ENCODE data around the gene FOXS1. TPM values are rescaled to one million over a fixed set of nuclear protein-coding genes. Genes with fewer than 3 reads are reported as not detected.

The FOXS1 gene
- total and polyA plus RNA-seq, 4 experiments from 2014 or later = not detected

GRCh38 chr20:31821427-31821826 lies 24.0 kb downstream of the FOXS1 start:
- H3K4me1 ChIP-seq (ENCODE audit: insufficient read depth, low read length) = no peaks in the 10 kb centered on the region
- ChIA-PET CTCF (ENCODE audit: partially characterized antibody) (interaction anchor here (0.6 to 5.3 kb wide), 6 partner anchors 14 to 269 kb away, joined by 3 to 47 read pairs (median 24); no protein-coding TSS in a partner anchor), POLR2A (ENCODE audit: partially characterized antibody) (no interaction called here)
- Mint-ChIP-seq H3K9me3 (no peaks in the 10 kb centered on the region), H3K27ac (no peak overlapping the region), H3K4me3 (no peak overlapping the region), H3K36me3 (no peaks in the 10 kb centered on the region), H3K27me3 (peaks cover 0 to 2% of the 10 kb centered on the region in 2 donors), H3K4me1 (peaks cover 0 to 7% (median 6%) of the 10 kb centered on the region in 4 donors)
- no peak overlapping the region for H3K27ac ChIP-seq (ENCODE audit: low read depth, low read length)
- H3K27me3 ChIP-seq (ENCODE audit: insufficient read depth, low read length) = no peaks in the 10 kb centered on the region
- DNase-seq = no peak
- intact Hi-C loops (cut with micrococcal nuclease) = loop anchor here (10.0 kb wide), 1 partner anchor 833 kb away; no protein-coding TSS in a partner anchor
- no peaks in the 10 kb centered on the region for H3K9me3 ChIP-seq (ENCODE audit: control insufficient read depth in 1 of 2, low read length in 2 of 2)
- H3K36me3 ChIP-seq (ENCODE audit: insufficient read depth, low read length) = no peaks in the 10 kb centered on the region
- no peak overlapping the region for H3K4me3 ChIP-seq (ENCODE audit: low read length in 2 of 2)

- Histone ChIP-seq H3K27ac (ENCODE audit: low read depth, low read length) (no peak overlapping the region), H3K4me1 (ENCODE audit: insufficient read depth, low read length) (no peaks in the 10 kb centered on the region), H3K9me3 (ENCODE audit: control insufficient read depth in 1 of 2, low read length in 2 of 2) (no peaks in the 10 kb centered on the region), H3K36me3 (ENCODE audit: insufficient read depth, low read length) (no peaks in the 10 kb centered on the region), H3K27me3 (ENCODE audit: insufficient read depth, low read length) (no peaks in the 10 kb centered on the region), H3K4me3 (ENCODE audit: low read length in 2 of 2) (no peak overlapping the region)
- H3K4me3 Mint-ChIP-seq = no peak overlapping the region
- H3K36me3 Mint-ChIP-seq = no peaks in the 10 kb centered on the region
- no peaks in the 10 kb centered on the region for H3K9me3 Mint-ChIP-seq
- H3K27ac Mint-ChIP-seq = no peak overlapping the region
- H3K27me3 Mint-ChIP-seq = peaks cover 0 to 2% of the 10 kb centered on the region in 2 donors
- ChIA-PET CTCF (ENCODE audit: partially characterized antibody) (interaction anchor here (1.4 kb wide), 1 partner anchor 32 kb away, joined by 3 read pairs; no protein-coding TSS in a partner anchor), POLR2A (ENCODE audit: partially characterized antibody) (no interaction called here)
- peaks cover 0 to 7% (median 6%) of the 10 kb centered on the region in 4 donors for H3K4me1 Mint-ChIP-seq
- DNase-seq = no peak
- intact Hi-C loops (cut with micrococcal nuclease) = loop anchor here (10.0 kb wide), 1 partner anchor 835 kb away; no protein-coding TSS in a partner anchor
Measured at GRCh38 chr20:31820228-31820627, 25.2 kb downstream of the FOXS1 start.

DNA sequence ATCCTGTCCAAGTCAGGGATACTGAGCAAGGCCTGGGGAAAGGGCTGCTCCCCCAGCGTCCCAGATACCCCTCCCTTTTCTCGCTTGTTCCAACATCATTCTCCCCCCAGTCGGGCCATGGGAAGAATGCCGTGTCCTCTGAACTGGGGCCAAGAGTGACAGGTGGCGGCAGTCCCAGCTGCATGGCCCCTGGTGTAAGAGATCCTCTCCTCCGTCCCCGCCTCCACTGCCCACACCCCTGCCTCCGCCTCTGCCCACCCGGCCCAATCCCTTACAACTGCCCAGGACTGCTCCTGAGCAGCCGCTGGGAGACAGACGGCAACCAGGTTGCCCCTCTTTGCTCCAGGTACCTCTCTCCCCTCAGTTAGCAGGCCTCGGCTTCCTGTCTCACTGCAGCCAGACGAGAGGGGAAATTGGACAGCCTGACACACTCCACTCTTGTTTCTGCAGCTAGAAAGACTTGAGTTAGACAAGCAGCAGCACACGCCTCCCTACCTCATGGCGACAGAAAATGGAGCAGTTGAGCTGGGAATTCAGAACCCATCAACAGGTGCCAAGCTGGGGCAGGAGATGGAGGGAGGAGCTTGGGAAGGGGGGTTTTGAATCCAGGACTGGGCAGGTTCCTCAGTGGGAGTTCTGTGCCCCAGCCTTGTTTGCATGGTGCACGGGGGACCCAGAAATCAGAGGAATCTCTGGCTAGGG lies 26.2 kb downstream of the FOXS1 start, which contains the start of gene MYLK2:
MYLK2 (plus strand) TSS at position 274 of the 702 bp plus-strand sequence; CDS start at position 499, 225 bp downstream.
- Mint-ChIP-seq H3K36me3 (no peaks in the 10 kb centered on the region), H3K27me3 (peaks cover 0 to 2% of the 10 kb centered on the region in 2 donors), H3K27ac (no peak within 1 kb of the TSS), H3K9me3 (no peaks in the 10 kb centered on the region), H3K4me1 (peaks cover 0 to 7% (median 6%) of the 10 kb centered on the region in 4 donors), H3K4me3 (no peak within 1 kb of the TSS)
- H3K36me3 ChIP-seq (ENCODE audit: insufficient read depth, low read length) = no peaks in the 10 kb centered on the region
- POLR2A ChIA-PET (ENCODE audit: partially characterized antibody) = no interaction called here
- no peaks in the 10 kb centered on the region for H3K4me1 ChIP-seq (ENCODE audit: insufficient read depth, low read length)
- DNase-seq = no peak
- no peak within 1 kb of the TSS for H3K27ac ChIP-seq (ENCODE audit: low read depth, low read length)
- H3K4me3 ChIP-seq (ENCODE audit: low read length in 2 of 2) = no peak within 1 kb of the TSS
- H3K9me3 ChIP-seq (ENCODE audit: control insufficient read depth in 1 of 2, low read length in 2 of 2) = no peaks in the 10 kb centered on the region
- no peaks in the 10 kb centered on the region for H3K27me3 ChIP-seq (ENCODE audit: insufficient read depth, low read length)
- intact Hi-C loops (cut with micrococcal nuclease) = no loop called here
- CTCF ChIA-PET (ENCODE audit: partially characterized antibody) = interaction anchor here (1.4 to 2.3 kb wide), 3 partner anchors 31 to 211 kb away, joined by 3 to 7 read pairs (median 4); no protein-coding TSS in a partner anchor

- H3K4me1 Mint-ChIP-seq = peaks cover 0 to 6% (median 4%) of the 10 kb centered on the region in 4 donors
- no peak overlapping the region for H3K4me3 Mint-ChIP-seq
- Histone ChIP-seq H3K9me3 (ENCODE audit: control insufficient read depth in 1 of 2, low read length in 2 of 2) (no peaks in the 10 kb centered on the region), H3K27ac (ENCODE audit: low read depth, low read length) (no peak overlapping the region), H3K27me3 (ENCODE audit: insufficient read depth, low read length) (no peaks in the 10 kb centered on the region), H3K4me3 (ENCODE audit: low read length in 2 of 2) (no peak overlapping the region), H3K36me3 (ENCODE audit: insufficient read depth, low read length) (no peaks in the 10 kb centered on the region), H3K4me1 (ENCODE audit: insufficient read depth, low read length) (no peaks in the 10 kb centered on the region)
- peaks cover 0 to 2% of the 10 kb centered on the region in 2 donors for H3K27me3 Mint-ChIP-seq
- H3K9me3 Mint-ChIP-seq = no peaks in the 10 kb centered on the region
- no peak for DNase-seq
- intact Hi-C loops (cut with micrococcal nuclease) = no loop called here
- H3K27ac Mint-ChIP-seq = no peak overlapping the region
- ChIA-PET POLR2A (ENCODE audit: partially characterized antibody) (no interaction called here), CTCF (ENCODE audit: partially characterized antibody) (interaction anchor here (0.9 to 2.3 kb wide), 5 partner anchors 28 to 212 kb away, joined by 3 to 7 read pairs (median 3); no protein-coding TSS in a partner anchor)
- no peaks in the 10 kb centered on the region for H3K36me3 Mint-ChIP-seq
Measured at GRCh38 chr20:31818376-31818908, 27.0 kb downstream of the FOXS1 start.

- H3K27me3 Mint-ChIP-seq = peaks cover 0 to 2% of the 10 kb centered on the region in 2 donors
- no peaks in the 10 kb centered on the region for H3K9me3 Mint-ChIP-seq
- Histone ChIP-seq H3K4me1 (ENCODE audit: insufficient read depth, low read length) (no peaks in the 10 kb centered on the region), H3K27me3 (ENCODE audit: insufficient read depth, low read length) (no peaks in the 10 kb centered on the region), H3K9me3 (ENCODE audit: control insufficient read depth in 1 of 2, low read length in 2 of 2) (no peaks in the 10 kb centered on the region), H3K27ac (ENCODE audit: low read depth, low read length) (no peak overlapping the region), H3K4me3 (ENCODE audit: low read length in 2 of 2) (no peak overlapping the region), H3K36me3 (ENCODE audit: insufficient read depth, low read length) (no peaks in the 10 kb centered on the region)
- DNase-seq = no peak
- POLR2A ChIA-PET (ENCODE audit: partially characterized antibody) = no interaction called here
- H3K4me1 Mint-ChIP-seq = peaks cover 0 to 4% (median 3%) of the 10 kb centered on the region in 4 donors
- H3K27ac Mint-ChIP-seq = no peak overlapping the region
- no peaks in the 10 kb centered on the region for H3K36me3 Mint-ChIP-seq
- CTCF ChIA-PET (ENCODE audit: partially characterized antibody) = interaction anchor here (0.9 to 2.3 kb wide), 7 partner anchors 10 to 274 kb away, joined by 3 to 7 read pairs (median 3); no protein-coding TSS in a partner anchor
- H3K4me3 Mint-ChIP-seq = no peak overlapping the region
- intact Hi-C loops (cut with micrococcal nuclease) = no loop called here
Measured at GRCh38 chr20:31817461-31817860, 27.9 kb downstream of the FOXS1 start.

DNA sequence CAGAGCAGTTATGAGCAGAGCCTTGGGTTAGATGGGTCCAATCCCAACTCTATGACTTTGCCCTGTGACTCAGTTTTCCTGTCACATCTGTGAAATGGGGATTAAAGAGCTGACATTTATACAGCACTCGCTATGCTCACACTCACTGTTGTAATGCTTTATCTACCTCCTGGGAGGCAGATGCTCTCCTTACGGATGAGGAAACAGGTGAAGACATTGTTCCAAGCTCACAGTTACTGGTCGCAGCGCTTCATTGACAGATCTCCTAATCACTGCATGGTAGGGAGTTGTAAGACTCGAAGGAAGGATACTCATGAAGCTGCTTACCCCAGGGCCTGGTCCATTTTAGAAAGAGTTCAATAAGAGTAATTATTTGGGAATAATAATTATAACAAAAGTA lies 29.2 kb downstream of the FOXS1 start:
- POLR2A ChIA-PET (ENCODE audit: partially characterized antibody) = no interaction called here

DNA sequence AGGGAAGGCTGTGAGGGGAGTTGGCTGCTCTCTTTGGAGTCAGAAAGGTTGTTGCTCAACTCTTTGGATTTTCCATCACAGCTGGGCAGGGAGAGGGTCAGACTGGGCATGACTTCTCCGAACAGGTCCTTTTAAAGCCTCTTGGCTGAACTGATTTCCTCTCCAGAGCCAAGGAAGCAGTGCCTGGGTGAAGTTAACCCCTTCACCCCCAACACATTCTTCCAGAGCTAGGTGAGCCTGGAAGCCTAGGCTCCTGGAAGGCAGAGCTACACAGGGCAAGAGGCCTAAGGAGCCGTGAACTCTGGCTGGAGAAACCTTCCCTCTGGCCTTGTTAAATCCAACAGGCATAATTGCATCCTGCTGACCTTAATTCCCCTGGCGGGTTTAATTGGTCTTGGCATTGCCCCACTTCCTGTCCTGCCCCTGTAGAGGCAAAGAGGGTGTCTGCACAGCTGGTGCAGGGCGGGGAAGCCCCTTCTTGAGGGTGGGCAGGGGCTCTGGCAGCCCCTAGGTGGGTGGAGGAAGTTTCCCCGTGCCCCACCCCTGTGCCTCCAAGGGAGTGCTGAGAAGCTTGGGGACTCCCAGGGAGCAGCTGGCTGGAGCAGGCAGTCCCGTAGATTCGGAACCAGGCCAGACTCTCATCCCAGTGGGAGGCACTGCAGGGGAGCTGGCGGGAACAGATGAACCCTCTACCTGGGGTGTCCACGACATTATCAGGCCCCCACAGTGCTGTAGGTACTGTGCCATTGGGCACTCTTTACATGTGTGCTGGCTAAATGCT lies 29.8 kb downstream of the FOXS1 start:
- no peak for DNase-seq
- CTCF ChIA-PET (ENCODE audit: partially characterized antibody) = interaction anchor here (1.5 kb wide), 1 partner anchor 15 kb away, joined by 3 read pairs; no protein-coding TSS in a partner anchor
- H3K4me3 Mint-ChIP-seq = no peak overlapping the region
- no peak overlapping the region for H3K27ac ChIP-seq (ENCODE audit: low read depth, low read length)
- POLR2A ChIA-PET (ENCODE audit: partially characterized antibody) = no interaction called here
- no peaks in the 10 kb centered on the region for H3K9me3 Mint-ChIP-seq
- H3K9me3 ChIP-seq (ENCODE audit: control insufficient read depth in 1 of 2, low read length in 2 of 2) = no peaks in the 10 kb centered on the region
- H3K36me3 Mint-ChIP-seq = no peaks in the 10 kb centered on the region
- H3K4me1 Mint-ChIP-seq = no peaks in the 10 kb centered on the region
- no peak overlapping the region for H3K4me3 ChIP-seq (ENCODE audit: low read length in 2 of 2)
- no peaks in the 10 kb centered on the region for H3K36me3 ChIP-seq (ENCODE audit: insufficient read depth, low read length)
- H3K4me1 ChIP-seq (ENCODE audit: insufficient read depth, low read length) = no peaks in the 10 kb centered on the region
- no peaks in the 10 kb centered on the region for H3K27me3 ChIP-seq (ENCODE audit: insufficient read depth, low read length)
- H3K27me3 Mint-ChIP-seq = no peaks in the 10 kb centered on the region
- intact Hi-C loops (cut with micrococcal nuclease) = no loop called here
- no peak overlapping the region for H3K27ac Mint-ChIP-seq

More for the DNA sequence above, 29.2 kb downstream of the FOXS1 start:
- Histone ChIP-seq H3K36me3 (ENCODE audit: insufficient read depth, low read length) (no peaks in the 10 kb centered on the region), H3K4me1 (ENCODE audit: insufficient read depth, low read length) (no peaks in the 10 kb centered on the region), H3K27ac (ENCODE audit: low read depth, low read length) (no peak overlapping the region), H3K9me3 (ENCODE audit: control insufficient read depth in 1 of 2, low read length in 2 of 2) (no peaks in the 10 kb centered on the region), H3K27me3 (ENCODE audit: insufficient read depth, low read length) (no peaks in the 10 kb centered on the region), H3K4me3 (ENCODE audit: low read length in 2 of 2) (no peak overlapping the region)
- no peaks in the 10 kb centered on the region for H3K4me1 Mint-ChIP-seq
- no peak overlapping the region for H3K27ac Mint-ChIP-seq
- CTCF ChIA-PET (ENCODE audit: partially characterized antibody) = interaction anchor here (1.5 kb wide), 1 partner anchor 14 kb away, joined by 3 read pairs; no protein-coding TSS in a partner anchor
- no peaks in the 10 kb centered on the region for H3K9me3 Mint-ChIP-seq
- no peak for DNase-seq
- H3K27me3 Mint-ChIP-seq = no peaks in the 10 kb centered on the region
- no peak overlapping the region for H3K4me3 Mint-ChIP-seq
- intact Hi-C loops (cut with micrococcal nuclease) = no loop called here
- H3K36me3 Mint-ChIP-seq = no peaks in the 10 kb centered on the region

Data from CD4-positive, alpha-beta memory T cell (primary cell).